ENCODE measurements around the gene RAET1G.

DNA sequence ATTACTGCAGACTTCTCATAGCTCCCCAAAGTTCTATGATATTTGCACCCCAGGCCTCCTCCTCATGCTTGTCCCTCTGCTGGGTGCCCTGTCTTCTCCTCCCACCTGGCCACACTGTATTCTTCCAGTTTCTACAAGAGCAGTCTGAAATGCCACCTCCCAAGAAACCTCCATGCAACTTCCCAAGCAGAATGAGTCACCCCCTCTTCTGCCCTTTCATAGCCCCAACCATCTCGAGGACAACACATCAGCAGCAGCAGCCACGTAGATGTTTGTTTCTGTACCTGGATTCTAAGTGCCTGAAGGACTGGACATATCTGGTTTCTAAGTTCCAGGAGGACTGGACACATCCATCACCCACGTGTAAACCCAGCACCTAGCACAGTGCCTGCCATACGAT is 12.3 kb upstream of the RAET1G start:
- TF ChIP-seq, protein P1, sequence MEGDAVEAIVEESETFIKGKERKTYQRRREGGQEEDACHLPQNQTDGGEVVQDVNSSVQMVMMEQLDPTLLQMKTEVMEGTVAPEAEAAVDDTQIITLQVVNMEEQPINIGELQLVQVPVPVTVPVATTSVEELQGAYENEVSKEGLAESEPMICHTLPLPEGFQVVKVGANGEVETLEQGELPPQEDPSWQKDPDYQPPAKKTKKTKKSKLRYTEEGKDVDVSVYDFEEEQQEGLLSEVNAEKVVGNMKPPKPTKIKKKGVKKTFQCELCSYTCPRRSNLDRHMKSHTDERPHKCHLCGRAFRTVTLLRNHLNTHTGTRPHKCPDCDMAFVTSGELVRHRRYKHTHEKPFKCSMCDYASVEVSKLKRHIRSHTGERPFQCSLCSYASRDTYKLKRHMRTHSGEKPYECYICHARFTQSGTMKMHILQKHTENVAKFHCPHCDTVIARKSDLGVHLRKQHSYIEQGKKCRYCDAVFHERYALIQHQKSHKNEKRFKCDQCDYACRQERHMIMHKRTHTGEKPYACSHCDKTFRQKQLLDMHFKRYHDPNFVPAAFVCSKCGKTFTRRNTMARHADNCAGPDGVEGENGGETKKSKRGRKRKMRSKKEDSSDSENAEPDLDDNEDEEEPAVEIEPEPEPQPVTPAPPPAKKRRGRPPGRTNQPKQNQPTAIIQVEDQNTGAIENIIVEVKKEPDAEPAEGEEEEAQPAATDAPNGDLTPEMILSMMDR (conservative IDR thresholded peaks at IDR 0.05) = no peak
- TF ChIP-seq ZFX (IDR thresholded peaks at IDR 0.05) = no peak

Data from C4-2B (cell line).